WTC11 (cell line): ENCODE results near the gene ETV1.

ENCODE experiments used
- CTCF ChIP-seq: fragments of 200-600 bp; IDR thresholded peaks from 2 replicates; pipeline ENCODE4 v1.8.0; 2022; ENCODE audit warnings: antibody characterized with exemption
- E2F1 ChIP-seq: sonication (generic); formaldehyde crosslinking; IDR thresholded peaks from 2 replicates; pipeline ENCODE4 v1.8.0; 2022; ENCODE audit warnings: mild to moderate bottlenecking, missing genetic modification reagents
- FOXP1 ChIP-seq: sonication (generic); formaldehyde crosslinking; IDR thresholded peaks from 2 replicates; pipeline ENCODE4 v1.8.0; 2022; ENCODE audit warnings: missing genetic modification reagents, mild to moderate bottlenecking, moderate library complexity, borderline replicate concordance
- JUN ChIP-seq: sonication (generic); formaldehyde crosslinking; IDR thresholded peaks from 2 replicates; pipeline ENCODE4 v1.8.0; 2023; ENCODE audit warnings: mild to moderate bottlenecking, missing genetic modification reagents

- no peak for TF ChIP-seq CTCF
- TF ChIP-seq E2F1 (CRISPR knock-in tag): no peak
- no peak for TF ChIP-seq FOXP1 (CRISPR knock-in tag)
- TF ChIP-seq JUN (CRISPR knock-in tag): no peak
Measured at GRCh38 chr7:14001139-14001538, 11.7 kb upstream of the ETV1 start.
